Activated effector memory CD4-positive, alpha-beta T cell treated with anti-CD3 and anti-CD28 coated beads, Interleukin-2, amount 50 U/mL, for 16 hours (primary cell): ENCODE measurements around the gene CCDC12.

Experiments used
- DNase-seq: peaks from one replicate; pipeline ENCODE4 v3.0.0-alpha.2; 2020

The CCDC12 gene

GRCh38 chr3:46976326-46977190 is at the start of gene CCDC12:
CCDC12 (minus strand) TSS chr3:46976745; CDS start chr3:46976732, 13 bp downstream.
- peak; percentile 98 for DNase-seq

DNA sequence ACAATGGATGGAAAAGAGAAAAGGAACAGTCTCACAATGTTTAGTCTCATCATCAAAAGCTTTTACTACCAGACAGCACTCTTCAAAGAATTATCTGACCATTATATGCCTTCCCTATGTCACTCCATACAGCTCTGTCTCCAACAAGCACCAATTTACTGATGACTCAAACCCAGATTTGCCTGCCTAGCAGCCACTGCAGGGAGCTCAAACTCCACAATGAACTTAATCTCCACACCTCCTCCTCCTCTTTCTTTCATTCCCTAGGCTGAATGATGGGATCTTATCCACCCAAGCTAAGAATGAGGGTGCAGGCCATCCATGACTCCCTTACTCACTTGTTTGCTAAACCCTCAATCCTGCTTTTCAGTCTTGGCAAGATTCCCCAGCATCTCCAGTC is 48.4 kb upstream of the CCDC12 start:
- DNase-seq, result no peak

GRCh38 chr3:47022641-47023071 is 46.1 kb upstream of the CCDC12 start:
- DNase-seq, result no peak

DNA sequence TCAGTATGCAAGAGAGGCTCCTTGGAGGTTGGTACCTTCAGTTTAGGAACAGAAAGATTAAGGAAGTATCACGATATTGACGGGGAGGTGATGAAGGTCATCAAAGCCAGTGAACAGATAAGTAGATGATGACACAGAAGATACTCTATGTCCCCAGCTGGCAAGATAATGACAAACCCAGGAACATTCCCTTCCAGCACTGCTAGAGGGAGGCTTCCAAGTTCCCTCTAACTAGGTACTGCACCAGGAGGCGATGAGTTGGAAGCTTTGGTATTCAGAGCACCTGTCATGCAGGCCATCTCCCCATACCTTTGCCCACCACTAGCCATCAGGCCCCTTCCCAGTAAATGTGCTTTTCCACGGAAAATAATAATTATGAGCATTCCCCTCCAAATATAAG is 43.8 kb upstream of the CCDC12 start:
- no peak for DNase-seq

- DNase-seq, result no peak
Measured at GRCh38 chr3:47019201-47019600, 42.7 kb upstream of the CCDC12 start.

- DNase-seq, result no peak
Measured at GRCh38 chr3:47018269-47018611, 41.7 kb upstream of the CCDC12 start.

DNA sequence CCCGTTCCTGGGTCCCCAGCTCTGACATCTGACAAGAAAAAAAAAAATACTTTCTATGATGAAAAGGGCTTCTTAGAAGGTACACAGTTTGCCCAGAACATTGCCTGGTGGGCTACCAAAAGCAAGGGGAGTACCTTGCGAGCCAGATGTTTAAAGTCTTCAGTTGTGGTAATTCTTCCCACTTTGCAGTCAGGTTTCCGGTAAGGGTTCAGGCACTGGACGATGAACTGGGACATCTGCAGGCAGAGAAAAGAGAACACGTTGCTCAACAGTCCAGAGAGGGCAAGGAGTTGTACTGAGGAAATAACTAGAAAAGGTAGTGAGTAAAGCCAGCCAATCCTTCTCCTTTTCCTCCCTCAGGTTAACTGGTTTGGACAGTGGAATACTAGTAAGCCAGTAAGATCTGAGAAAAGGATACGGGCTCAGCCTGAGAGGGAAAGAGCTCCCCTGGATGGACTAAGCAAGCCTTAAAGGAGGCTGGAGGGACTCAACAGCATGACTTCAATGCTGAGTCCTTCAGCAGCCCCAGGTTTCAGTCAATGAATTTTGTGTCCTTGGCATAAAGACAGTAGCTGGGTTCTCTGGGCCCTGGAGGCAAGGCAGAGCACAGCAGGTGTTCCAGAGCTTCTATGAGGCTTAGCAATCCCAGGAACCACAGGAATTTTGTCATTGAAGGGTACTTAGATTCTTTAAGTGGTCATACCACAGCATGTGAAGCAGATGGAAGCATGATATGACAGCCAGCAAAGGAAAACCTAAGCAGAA is 41.1 kb upstream of the CCDC12 start:
- no peak for DNase-seq

- peak; percentile 68 for DNase-seq
Measured at GRCh38 chr3:47016934-47017435, 40.4 kb upstream of the CCDC12 start.

DNA sequence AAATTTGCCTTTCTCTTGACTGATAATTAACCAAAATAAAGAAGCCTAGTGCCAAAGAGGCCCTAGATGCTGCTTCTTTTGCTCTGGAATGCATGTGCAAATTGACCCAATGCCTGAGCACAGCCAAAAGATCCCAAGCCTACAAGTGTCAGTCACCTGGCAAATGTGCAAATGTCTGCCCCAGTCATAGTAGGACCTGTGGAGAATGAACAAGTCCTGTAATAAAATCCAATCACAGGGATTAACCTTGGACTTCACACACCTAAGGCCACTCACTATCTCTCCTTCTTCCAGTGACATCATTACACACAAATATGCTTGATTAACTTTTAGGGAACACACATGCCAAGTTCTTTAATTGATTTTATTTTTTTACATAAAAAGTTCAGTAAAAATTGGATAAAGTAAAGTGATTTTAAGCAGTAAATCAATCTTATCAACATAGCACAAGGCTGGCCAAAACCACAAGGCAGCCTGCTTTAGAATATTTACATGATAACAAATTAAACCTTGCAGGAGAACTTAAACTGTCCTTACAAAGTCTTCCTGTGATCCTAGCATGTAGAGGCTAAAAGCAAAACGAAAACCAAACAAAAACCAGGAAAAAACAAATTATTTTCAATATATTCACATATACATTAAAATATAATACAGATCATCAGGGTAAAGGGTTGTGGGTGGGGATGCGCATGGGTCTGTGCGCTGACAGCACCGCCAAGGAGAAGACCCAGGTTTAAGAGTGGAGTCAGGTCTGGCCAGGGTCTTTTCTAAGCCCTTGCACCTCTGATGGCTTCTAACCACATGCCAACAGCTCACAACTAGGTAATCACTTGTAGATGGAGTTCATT is 39.8 kb upstream of the CCDC12 start:
- no peak for DNase-seq

GRCh38 chr3:47015151-47015550 is 38.6 kb upstream of the CCDC12 start:
- DNase-seq, result no peak

DNA sequence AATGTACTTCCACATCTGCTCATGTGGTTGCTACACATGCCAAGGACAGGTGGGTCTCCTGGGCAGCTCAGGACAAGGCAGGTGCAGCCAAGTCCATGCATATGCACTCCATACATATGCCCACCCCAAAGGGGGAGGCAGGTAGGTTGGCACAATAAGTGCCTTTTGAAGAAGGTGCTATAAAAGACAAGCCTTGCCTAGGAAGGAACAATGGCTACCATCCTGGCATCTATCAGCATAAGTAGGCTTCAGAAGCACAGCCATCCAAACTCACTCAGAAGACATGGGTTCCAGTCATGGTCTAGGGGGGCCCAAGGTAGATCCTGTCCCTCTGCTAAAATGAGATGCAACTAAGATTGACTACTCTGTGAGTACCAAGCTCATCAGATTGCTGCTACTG is 37.5 kb upstream of the CCDC12 start:
- DNase-seq, result no peak

DNA sequence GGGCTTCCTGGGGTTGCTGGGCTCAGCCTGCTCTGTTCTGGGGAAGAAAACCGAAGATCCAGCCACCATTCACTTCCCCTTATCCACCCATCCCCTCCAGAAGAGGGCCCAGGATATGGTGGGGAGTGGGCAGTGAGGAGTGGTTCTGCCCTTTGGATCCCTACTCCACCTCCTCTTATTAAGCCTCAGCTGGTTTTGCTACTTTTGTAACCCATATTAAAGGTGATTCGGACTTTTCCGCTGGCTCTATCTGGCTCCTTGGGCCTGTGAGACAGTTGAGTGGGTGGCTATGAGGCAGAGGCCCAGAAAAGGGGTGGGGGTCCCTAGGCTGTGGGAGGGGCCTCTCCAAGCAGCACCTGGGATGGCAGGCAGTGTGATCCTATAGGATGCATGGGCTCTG is 36.7 kb upstream of the CCDC12 start:
- DNase-seq, result no peak

DNA sequence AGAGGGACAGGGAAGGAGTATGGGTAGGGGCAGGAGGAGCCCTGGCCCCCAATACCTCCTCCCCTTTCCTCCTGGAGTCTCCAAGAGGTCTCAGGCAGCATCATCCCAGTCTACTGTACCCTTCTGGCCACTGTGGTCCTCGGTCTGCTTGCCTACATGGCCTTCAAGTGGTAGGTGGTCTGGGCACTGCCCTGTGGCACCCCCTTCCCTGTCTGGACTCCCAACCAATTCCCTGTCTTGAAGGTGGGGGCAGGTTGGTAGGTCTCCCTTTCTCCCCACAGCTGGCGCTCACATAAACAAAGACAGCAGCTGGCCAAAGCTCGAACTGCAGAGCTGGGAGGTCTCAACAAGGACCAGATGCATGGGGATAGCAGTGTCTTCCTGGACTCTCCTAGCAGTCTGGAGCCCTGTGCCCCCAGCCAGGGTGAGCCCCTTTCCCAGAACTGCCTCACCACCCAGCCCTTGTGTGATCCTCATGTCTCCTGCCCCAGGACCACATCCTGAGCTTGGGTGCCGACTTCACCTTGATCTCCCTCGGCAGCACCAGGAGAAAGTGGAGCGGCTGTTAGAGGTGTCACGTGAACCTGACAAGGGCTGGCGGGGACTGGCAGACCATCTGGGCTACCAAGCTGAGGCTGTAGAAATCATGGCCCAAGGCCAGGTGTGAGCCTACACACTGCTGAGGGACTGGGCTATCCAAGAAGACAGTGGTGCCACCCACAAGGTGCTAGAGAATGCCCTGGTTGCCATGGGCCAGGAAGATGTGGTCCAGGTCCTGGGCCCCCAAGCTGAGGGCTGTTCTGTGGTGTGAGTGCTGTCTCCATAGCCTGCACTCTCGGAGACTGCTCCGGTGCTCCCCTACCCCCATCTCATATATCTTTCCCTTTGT is 36.0 kb upstream of the CCDC12 start:
- peak; percentile 60 for DNase-seq

GRCh38 chr3:47011371-47011770 is 34.8 kb upstream of the CCDC12 start:
- no peak for DNase-seq

DNA sequence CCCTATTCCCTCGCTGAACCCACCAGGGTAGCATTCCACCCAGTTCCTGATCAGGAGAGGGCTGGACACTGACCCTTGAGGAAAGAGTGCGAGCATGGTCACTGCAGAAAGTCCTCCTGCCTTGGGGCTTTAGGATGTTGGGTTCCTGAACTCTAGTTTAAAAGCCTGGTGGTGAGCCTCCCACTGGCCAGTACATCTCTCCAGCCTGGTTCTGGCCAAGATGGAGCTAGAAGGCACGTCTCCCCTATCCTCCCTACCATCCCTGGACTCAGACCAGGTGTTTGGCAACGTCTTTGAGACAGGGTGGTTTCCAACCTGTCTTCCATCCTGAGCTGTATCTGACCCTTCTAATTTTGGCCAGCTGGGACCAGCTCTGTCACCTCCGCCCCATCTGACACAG is 34.4 kb upstream of the CCDC12 start:
- DNase-seq, result no peak

- DNase-seq, result peak; percentile 62
Measured at GRCh38 chr3:47010111-47010712, 33.7 kb upstream of the CCDC12 start.

DNA sequence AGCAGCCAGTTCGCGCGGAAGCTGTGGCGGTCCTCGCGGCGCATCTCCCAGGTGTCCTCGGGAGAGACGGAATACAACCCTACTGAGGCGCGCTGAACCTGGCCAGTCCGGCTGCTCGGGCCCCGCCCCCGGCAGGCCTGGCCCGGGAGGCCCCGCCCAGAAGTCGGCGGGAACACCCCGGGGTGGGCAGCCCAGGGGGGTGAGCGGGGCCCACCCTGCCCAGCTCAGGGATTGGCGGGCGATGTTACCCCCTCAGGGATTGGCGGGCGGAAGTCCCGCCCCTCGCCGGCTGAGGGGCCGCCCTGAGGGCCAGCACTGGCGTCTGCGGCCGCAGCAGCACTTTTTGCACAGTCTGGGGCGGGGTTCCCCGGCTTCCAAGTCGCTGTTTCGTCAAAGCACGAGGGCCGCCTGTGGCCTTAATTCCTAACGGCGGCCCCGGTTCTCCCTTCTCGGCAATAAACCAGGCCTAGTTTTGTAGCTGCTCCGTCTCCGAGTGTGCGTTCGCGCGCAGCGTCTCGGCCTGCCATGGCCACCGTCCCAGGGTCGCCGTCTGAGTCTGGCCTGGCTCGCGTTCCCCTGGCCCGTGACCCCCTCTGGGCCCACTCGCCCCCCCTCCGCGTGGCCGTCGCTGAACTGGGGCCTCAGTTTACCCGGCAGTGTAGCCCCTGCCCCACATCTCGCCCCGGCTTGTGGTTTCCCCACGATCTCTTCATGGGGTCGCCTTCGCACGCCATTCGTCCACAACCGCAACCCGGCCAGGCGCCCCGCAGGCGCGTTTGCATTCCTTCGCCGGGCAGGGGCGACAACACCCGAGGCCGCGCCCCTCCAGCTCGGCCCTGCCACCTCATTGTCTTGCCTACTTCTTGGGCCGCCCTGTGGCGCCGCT is 32.9 kb upstream of the CCDC12 start:
- peak; percentile 87 for DNase-seq

DNA sequence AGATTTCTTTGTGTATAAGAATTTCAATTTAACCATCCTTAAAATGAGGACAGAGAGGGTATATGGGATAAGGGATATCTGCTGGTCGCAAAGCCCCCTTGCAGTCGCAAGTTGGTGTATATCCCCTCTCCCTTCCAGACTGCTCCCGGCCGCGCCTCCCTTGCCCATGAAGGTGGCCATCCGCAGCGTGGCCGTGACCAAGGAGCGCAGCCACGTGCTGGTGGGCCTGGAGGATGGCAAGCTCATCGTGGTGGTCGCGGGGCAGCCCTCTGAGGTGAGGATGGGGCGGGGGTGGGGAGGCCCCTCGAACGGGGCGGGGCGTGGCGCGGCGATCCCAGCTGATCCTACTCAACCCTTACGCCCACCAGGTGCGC is 32.3 kb upstream of the CCDC12 start:
- DNase-seq, result no peak

DNA sequence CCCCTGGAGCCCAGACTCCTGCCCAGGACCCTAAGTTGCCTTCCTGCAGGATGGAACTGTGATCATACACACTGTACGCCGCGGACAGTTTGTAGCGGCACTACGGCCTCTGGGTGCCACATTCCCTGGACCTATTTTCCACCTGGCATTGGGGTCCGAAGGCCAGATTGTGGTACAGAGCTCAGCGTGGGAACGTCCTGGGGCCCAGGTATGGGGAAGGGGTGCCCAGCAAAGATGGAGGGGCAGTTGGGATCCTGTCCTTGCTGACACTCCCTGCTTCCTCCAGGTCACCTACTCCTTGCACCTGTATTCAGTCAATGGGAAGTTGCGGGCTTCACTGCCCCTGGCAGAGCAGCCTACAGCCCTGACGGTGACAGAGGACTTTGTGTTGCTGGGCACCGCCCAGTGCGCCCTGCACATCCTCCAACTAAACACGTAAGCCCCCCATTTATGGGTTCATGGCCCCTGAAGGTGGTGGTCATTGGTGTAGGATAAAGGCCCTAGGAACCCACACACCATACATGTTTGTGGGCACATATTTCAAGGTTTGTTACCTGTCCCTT is 31.8 kb upstream of the CCDC12 start:
- DNase-seq, result no peak
